Subcutaneous adipose tissue (tissue), 4 donors: ENCODE results near the gene KCNJ9. TPM values are rescaled to one million over a fixed set of nuclear protein-coding genes. Genes with fewer than 3 reads are reported as not detected.

ENCODE experiments used
- total RNA-seq, 4 donors: library from RNA; depleted of rRNA; stranded (reverse); fragments of >200 nt; gene quantifications; one replicate each; pipeline ENCODE4 v1.1.0, GENCODE V29; 2016
- TF ChIP-seq, protein P1 (sequence below): fragments of 450-650 bp; IDR thresholded peaks from one replicate; pipeline ENCODE4 v1.5.1; 2016; ENCODE audit warnings: low read depth, mild to moderate bottlenecking, control low read depth, antibody characterized with exemption, moderate library complexity

KCNJ9 gene
- total RNA-seq, 4 donors from 2014 or later: not detected

GRCh38 chr1:160121388-160121787, 40.0 kb downstream of the KCNJ9 start:
- TF ChIP-seq, protein P1, sequence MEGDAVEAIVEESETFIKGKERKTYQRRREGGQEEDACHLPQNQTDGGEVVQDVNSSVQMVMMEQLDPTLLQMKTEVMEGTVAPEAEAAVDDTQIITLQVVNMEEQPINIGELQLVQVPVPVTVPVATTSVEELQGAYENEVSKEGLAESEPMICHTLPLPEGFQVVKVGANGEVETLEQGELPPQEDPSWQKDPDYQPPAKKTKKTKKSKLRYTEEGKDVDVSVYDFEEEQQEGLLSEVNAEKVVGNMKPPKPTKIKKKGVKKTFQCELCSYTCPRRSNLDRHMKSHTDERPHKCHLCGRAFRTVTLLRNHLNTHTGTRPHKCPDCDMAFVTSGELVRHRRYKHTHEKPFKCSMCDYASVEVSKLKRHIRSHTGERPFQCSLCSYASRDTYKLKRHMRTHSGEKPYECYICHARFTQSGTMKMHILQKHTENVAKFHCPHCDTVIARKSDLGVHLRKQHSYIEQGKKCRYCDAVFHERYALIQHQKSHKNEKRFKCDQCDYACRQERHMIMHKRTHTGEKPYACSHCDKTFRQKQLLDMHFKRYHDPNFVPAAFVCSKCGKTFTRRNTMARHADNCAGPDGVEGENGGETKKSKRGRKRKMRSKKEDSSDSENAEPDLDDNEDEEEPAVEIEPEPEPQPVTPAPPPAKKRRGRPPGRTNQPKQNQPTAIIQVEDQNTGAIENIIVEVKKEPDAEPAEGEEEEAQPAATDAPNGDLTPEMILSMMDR: no peak

GRCh38 chr1:160122978-160123495, 41.7 kb downstream of the KCNJ9 start:
- TF ChIP-seq, protein P1: no peak

GRCh38 chr1:160123726-160124125, 42.4 kb downstream of the KCNJ9 start:
- TF ChIP-seq, protein P1: no peak

DNA sequence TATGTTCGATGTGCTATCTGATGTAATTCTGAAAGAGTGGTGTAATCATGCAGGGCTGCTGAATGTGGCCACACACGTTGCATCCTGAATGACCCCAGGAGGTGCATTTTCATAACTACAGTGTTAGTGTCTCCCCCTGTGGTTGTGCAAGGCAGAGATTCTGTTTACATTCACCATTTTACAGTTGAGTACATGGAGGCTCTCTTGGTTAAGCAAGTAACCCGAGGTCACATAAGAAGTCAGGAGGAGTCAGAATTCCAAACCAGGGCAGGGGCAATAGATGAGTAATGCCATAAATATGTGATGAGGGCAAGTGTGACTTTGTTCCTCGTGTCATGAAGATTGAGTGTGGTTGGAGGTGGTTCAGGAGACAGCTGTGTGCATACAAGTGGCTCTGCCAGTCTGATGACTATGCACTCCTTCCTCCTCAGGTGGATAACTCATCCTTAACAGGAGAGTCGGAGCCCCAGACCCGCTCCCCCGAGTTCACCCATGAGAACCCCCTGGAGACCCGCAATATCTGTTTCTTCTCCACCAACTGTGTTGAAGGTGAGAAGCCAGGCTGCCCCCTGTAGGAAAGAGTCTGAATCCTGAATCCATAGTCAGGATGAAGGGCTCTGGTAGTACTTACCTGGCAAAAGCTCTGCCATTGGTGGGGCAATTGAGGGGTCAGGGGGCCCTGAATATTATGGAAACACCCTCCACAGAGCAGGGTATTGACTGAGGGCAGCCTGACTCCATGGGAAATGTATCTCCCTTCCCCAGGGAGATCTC, 43.6 kb downstream of the KCNJ9 start:
- TF ChIP-seq, protein P1: no peak

DNA sequence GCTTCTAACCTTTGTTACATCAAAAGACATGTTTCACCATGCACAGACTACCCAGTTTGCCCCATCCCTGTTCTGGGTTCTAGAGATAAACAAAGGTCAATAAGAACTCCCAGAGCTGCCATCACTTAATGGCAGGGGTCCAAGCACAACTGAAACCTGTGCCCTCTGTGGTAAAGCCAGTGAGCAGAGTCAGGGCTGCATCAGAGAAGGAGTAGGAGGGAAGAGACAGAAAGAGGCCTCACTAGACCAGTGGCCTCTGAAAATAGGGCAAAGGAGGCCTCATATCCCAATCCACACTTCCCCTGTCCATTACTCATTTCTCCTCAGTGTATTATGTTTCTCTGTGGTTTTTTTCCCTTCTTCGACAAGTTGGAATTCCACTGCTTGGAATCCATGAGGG, 44.4 kb downstream of the KCNJ9 start:
- TF ChIP-seq, protein P1: no peak

- TF ChIP-seq, protein P1: no peak
These were observed 46.0 kb downstream of the KCNJ9 start for GRCh38 chr1:160127381-160127780.

- TF ChIP-seq, protein P1: no peak
These were observed 46.7 kb downstream of the KCNJ9 start for GRCh38 chr1:160127865-160128523.
